Breast epithelium (tissue), 4 donors: ENCODE measurements around the gene CST3. TPM values are rescaled to one million over a fixed set of nuclear protein-coding genes. Genes with fewer than 3 reads are reported as not detected.

Source experiments
- DNase-seq, 2 donors: peaks; one replicate each; pipeline ENCODE4 v3.0.0-alpha.2; 2019; ENCODE audit warnings: low spot score in 2 of 2
- H3K27ac ChIP-seq, 2 donors: fragments of 200-600 bp; sonication (generic) in 1 of 2; one replicate each; pipeline ENCODE4 v1.5.1; 2016 to 2019; ENCODE audit warnings: mild to moderate bottlenecking in 1 of 2
- H3K27me3 ChIP-seq, 2 donors: fragments of 200-600 bp; sonication (generic) in 1 of 2; one replicate each; pipeline versions ENCODE4 v1.5.1 to v1.6.0; 2017 to 2019; ENCODE audit warnings: control low read depth in 1 of 2, mild to moderate bottlenecking in 1 of 2
- H3K36me3 ChIP-seq: fragments of 200-600 bp; one replicate; pipeline ENCODE4 v1.5.1; 2019
- H3K4me1 ChIP-seq, 2 donors: fragments of 200-600 bp; sonication (generic); one replicate each; pipeline ENCODE4 v1.5.1; 2016 to 2019; ENCODE audit warnings: control low read depth in 1 of 2
- H3K4me3 ChIP-seq, 3 donors: fragments of 200-600 bp; sonication (generic); 1 replicate in 2 of 3; 2 replicates in 1 of 3; pipeline ENCODE4 v1.5.1; 2016 to 2019; ENCODE audit warnings: mild to moderate bottlenecking in 3 of 3, moderate library complexity in 2 of 3
- H3K9me3 ChIP-seq, 2 donors: fragments of 200-600 bp; sonication (generic) in 1 of 2; one replicate each; pipeline ENCODE4 v1.5.1; 2016 to 2019; ENCODE audit warnings: control low read depth in 1 of 2
- CTCF ChIP-seq, 3 donors: fragments of 450-650 bp; IDR thresholded peaks; one replicate each; pipeline ENCODE4 v1.5.1; 2016 to 2017; ENCODE audit warnings: antibody characterized with exemption in 3 of 3, mild to moderate bottlenecking in 3 of 3, moderate library complexity in 3 of 3
- POLR2A ChIP-seq: fragments of 450-650 bp; IDR thresholded peaks from one replicate; pipeline ENCODE4 v1.6.1; 2016; ENCODE audit warnings: antibody characterized with exemption, mild to moderate bottlenecking, moderate library complexity
- POLR2AphosphoS5 ChIP-seq, 3 donors: sonication (generic); formaldehyde crosslinking; IDR thresholded peaks; one replicate each; pipeline ENCODE4 v1.6.1; 2017; ENCODE audit warnings: antibody characterized with exemption in 3 of 3
- intact Hi-C: fragments of 100-400 bp; cut with DNase I; formaldehyde crosslinking; loops from one replicate; pipeline ENCODE4 v1.15.1; 2023; ENCODE audit warnings: low total_unique reads
- total RNA-seq, 3 donors: library from RNA; depleted of rRNA; stranded (reverse); fragments of >200 nt; gene quantifications; one replicate each; pipeline ENCODE4 v1.1.0, GENCODE V29; 2016

The CST3 gene
- total RNA-seq, 3 donors from 2014 or later: 498 to 1,982 (median 699) TPM

DNA sequence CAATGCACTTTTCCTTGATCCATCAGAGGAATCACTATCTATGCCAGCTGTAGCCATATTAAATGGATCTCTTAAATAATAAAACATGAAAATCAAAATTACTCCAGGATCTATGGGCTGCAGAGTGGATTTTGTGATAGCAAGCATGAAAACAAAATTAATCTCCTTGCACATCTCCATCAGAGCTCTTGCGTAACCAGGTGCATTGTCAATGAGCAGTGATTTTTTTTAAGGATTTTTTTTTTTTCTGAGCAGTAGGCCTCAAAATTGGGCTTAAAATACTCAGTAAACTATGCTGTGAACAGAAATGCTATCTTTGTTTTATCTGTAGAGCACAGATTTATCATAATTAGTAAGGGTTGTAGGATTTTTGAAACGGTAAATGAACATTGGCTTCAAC lies 11.5 kb upstream of the CST3 start:
- intact Hi-C loops: no loop called here
- TF ChIP-seq POLR2A: no peak
- no peak for TF ChIP-seq CTCF (IDR thresholded peaks at IDR 0.05)
- TF ChIP-seq POLR2AphosphoS5 (IDR thresholded peaks at IDR 0.05): no peak

GRCh38 chr20:23647346-23647745 lies 9.6 kb upstream of the CST3 start:
- Histone ChIP-seq H3K27me3 (no peaks in the 10 kb centered on the region), H3K4me1 (no peaks in the 10 kb centered on the region), H3K27ac (no peak overlapping the region), H3K36me3 (no peaks in the 10 kb centered on the region), H3K9me3 (no peaks in the 10 kb centered on the region), H3K4me3 (no peak overlapping the region)
- TF ChIP-seq CTCF (IDR thresholded peaks at IDR 0.05): no peak
- no peak for TF ChIP-seq POLR2A
- TF ChIP-seq POLR2AphosphoS5 (IDR thresholded peaks at IDR 0.05): no peak
- no peak for DNase-seq
- intact Hi-C loops: no loop called here

More for the DNA sequence above, 11.5 kb upstream of the CST3 start:
- Histone ChIP-seq H3K36me3 (no peaks in the 10 kb centered on the region), H3K4me1 (no peaks in the 10 kb centered on the region), H3K9me3 (no peaks in the 10 kb centered on the region), H3K27ac (no peak overlapping the region), H3K4me3 (no peak overlapping the region), H3K27me3 (no peaks in the 10 kb centered on the region)
- DNase-seq: no peak

DNA sequence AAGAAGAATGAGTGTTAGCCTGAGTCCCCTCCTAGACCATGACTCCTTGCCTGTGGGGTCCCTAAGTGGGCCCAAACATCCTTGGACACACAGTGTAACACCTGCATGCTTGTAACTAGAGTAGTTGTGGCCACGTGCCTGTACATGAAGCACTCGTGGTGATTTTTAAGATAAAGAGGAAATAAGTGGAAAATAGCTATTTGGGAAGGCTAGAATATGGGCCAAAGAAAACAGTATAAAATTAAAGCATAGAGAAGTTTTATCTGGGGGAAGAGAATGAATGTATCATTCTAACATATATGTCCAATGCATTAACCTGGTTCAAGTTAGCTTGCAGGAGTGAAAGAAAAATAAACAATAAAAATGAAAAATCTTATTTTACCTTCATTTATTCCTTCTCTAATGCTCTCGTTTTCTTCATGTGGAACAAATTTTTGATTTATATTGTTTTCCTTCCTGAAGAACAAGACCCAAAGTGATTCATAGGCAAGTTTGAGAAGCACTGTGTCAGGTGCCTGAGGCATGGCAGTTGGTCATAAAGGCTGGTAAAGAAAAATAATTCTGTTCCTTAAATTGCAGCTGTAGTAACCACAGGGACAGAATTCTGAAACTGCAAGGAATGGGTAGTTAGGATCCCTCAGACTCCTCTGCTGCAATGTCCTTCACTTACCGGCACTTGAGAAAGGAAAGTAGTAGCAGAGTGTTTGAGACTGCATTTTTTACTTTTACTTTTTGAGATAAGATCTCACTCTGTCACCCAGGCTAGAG lies 8.5 kb upstream of the CST3 start:
- Histone ChIP-seq H3K4me1 (no peaks in the 10 kb centered on the region), H3K9me3 (no peaks in the 10 kb centered on the region), H3K27ac (no peak overlapping the region), H3K36me3 (no peaks in the 10 kb centered on the region), H3K27me3 (no peaks in the 10 kb centered on the region), H3K4me3 (no peak overlapping the region)
- no peak for DNase-seq
- intact Hi-C loops: no loop called here
- no peak for TF ChIP-seq CTCF (IDR thresholded peaks at IDR 0.05)
- no peak for TF ChIP-seq POLR2AphosphoS5 (IDR thresholded peaks at IDR 0.05)
- TF ChIP-seq POLR2A: no peak

DNA sequence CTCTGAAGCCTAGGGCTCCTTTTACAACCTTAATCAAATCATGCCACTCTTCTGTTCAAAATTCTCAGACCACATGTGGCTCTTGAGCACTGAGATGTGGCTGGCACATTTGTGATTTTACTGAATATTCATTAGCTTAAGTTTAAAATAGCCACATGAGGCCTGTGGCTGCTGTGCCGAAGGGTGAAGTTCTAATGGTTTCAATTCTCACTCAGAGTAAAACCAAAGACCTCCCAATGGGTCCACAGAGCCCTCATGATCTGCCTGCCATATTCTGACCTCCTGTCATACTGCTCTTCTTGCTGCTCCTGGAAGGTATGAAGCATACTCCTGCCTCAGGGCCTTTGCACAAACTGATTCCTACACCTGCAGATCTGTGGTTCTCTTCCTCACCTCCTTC lies 7.8 kb upstream of the CST3 start:
- TF ChIP-seq CTCF (IDR thresholded peaks at IDR 0.05): no peak
- no peak for TF ChIP-seq POLR2A
- no peak for TF ChIP-seq POLR2AphosphoS5 (IDR thresholded peaks at IDR 0.05)
- Histone ChIP-seq H3K36me3 (no peaks in the 10 kb centered on the region), H3K27ac (no peak overlapping the region), H3K4me3 (no peak overlapping the region), H3K4me1 (no peaks in the 10 kb centered on the region), H3K27me3 (no peaks in the 10 kb centered on the region), H3K9me3 (no peaks in the 10 kb centered on the region)
- no peak for DNase-seq
- intact Hi-C loops: no loop called here

- intact Hi-C loops: loop anchor here (5.0 kb wide), 1 partner anchor 287 kb away; no protein-coding TSS in a partner anchor
- no peaks in the 10 kb centered on the region for H3K9me3 ChIP-seq
- no peaks in the 10 kb centered on the region for H3K36me3 ChIP-seq
- DNase-seq: no peak
- TF ChIP-seq POLR2A: no peak
- no peak for TF ChIP-seq CTCF (IDR thresholded peaks at IDR 0.05)
- TF ChIP-seq POLR2AphosphoS5 (IDR thresholded peaks at IDR 0.05): no peak
- H3K4me1 ChIP-seq: no peaks in the 10 kb centered on the region
- no peaks in the 10 kb centered on the region for H3K27me3 ChIP-seq
- H3K4me3 ChIP-seq: no peak overlapping the region
- H3K27ac ChIP-seq: no peak overlapping the region
Measured at GRCh38 chr20:23644164-23644563, 6.4 kb upstream of the CST3 start.
